ENCODE data around the gene ITSN2. TPM values are rescaled to one million over a fixed set of nuclear protein-coding genes. Genes with fewer than 3 reads are reported as not detected.

Gene ITSN2
- polyA plus RNA-seq, 1 donor from 2014 or later, result 10.6 TPM

DNA sequence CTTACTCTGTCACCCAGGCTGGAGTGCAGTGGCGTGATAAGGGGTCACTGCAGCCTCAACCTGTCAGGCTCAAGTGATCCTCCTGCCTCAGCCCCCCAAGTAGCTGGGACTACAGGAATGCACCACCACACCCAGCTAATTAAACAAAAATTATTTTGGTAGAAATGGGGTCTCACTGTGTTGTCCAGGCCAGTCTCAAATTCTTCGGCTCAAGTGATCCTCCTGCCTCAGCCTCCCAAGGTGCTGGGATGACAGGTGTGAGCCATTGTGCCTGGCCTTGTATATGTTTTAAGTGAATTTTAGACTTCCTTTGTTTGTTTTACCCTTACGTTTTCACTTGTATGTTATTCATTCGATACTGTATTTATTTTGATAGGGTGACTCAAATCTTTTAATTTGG, 34.7 kb upstream of the ITSN2 start:
- H3K27me3 ChIP-seq (ENCODE audit: insufficient read depth, low read depth, low read length), result no peaks in the 10 kb centered on the region
- H3K4me3 ChIP-seq (ENCODE audit: low read length), result no peak overlapping the region
- no peaks in the 10 kb centered on the region for H3K36me3 ChIP-seq (ENCODE audit: insufficient read depth, low read length)
- H3F3A ChIP-seq (ENCODE audit: insufficient read depth, low read length, poor library complexity, severe bottlenecking), result no peaks in the 10 kb centered on the region
- no peak overlapping the region for H2AFZ ChIP-seq (ENCODE audit: low read depth, low read length)
- no peaks in the 10 kb centered on the region for H4K20me1 ChIP-seq (ENCODE audit: insufficient read depth)
- no peak overlapping the region for H3K27ac ChIP-seq (ENCODE audit: low read length)
- no peak overlapping the region for H3K9ac ChIP-seq (ENCODE audit: low read length)
- H3K79me2 ChIP-seq (replicated peaks; ENCODE audit: insufficient read depth, low read length), result no peaks in the 10 kb centered on the region
- no peaks in the 10 kb centered on the region for H3K9me3 ChIP-seq (ENCODE audit: low read length)
- H3K9me2 ChIP-seq (ENCODE audit: insufficient read depth, low read length), result no peaks in the 10 kb centered on the region
- H3K4me2 ChIP-seq (ENCODE audit: low read length), result no peak overlapping the region
- TF ChIP-seq SMC3 (conservative IDR thresholded peaks at IDR 0.05; ENCODE audit: poor library complexity) (no peak), TAF1 (IDR thresholded peaks at IDR 0.05; ENCODE audit: low read depth) (no peak), RAD21 (conservative IDR thresholded peaks at IDR 0.05) (no peak), MXI1 (conservative IDR thresholded peaks at IDR 0.05; ENCODE audit: poor library complexity, severe bottlenecking) (no peak), POLR2AphosphoS5 (IDR thresholded peaks at IDR 0.05) (no peak), CTCF (IDR thresholded peaks at IDR 0.05; ENCODE audit: poor library complexity, severe bottlenecking) (no peak), EP300 (conservative IDR thresholded peaks at IDR 0.05; ENCODE audit: poor library complexity, severe bottlenecking) (no peak)
- TF ChIP-seq, protein P1, sequence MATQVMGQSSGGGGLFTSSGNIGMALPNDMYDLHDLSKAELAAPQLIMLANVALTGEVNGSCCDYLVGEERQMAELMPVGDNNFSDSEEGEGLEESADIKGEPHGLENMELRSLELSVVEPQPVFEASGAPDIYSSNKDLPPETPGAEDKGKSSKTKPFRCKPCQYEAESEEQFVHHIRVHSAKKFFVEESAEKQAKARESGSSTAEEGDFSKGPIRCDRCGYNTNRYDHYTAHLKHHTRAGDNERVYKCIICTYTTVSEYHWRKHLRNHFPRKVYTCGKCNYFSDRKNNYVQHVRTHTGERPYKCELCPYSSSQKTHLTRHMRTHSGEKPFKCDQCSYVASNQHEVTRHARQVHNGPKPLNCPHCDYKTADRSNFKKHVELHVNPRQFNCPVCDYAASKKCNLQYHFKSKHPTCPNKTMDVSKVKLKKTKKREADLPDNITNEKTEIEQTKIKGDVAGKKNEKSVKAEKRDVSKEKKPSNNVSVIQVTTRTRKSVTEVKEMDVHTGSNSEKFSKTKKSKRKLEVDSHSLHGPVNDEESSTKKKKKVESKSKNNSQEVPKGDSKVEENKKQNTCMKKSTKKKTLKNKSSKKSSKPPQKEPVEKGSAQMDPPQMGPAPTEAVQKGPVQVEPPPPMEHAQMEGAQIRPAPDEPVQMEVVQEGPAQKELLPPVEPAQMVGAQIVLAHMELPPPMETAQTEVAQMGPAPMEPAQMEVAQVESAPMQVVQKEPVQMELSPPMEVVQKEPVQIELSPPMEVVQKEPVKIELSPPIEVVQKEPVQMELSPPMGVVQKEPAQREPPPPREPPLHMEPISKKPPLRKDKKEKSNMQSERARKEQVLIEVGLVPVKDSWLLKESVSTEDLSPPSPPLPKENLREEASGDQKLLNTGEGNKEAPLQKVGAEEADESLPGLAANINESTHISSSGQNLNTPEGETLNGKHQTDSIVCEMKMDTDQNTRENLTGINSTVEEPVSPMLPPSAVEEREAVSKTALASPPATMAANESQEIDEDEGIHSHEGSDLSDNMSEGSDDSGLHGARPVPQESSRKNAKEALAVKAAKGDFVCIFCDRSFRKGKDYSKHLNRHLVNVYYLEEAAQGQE (IDR thresholded peaks at IDR 0.05; ENCODE audit: borderline replicate concordance), result no peak

DNA sequence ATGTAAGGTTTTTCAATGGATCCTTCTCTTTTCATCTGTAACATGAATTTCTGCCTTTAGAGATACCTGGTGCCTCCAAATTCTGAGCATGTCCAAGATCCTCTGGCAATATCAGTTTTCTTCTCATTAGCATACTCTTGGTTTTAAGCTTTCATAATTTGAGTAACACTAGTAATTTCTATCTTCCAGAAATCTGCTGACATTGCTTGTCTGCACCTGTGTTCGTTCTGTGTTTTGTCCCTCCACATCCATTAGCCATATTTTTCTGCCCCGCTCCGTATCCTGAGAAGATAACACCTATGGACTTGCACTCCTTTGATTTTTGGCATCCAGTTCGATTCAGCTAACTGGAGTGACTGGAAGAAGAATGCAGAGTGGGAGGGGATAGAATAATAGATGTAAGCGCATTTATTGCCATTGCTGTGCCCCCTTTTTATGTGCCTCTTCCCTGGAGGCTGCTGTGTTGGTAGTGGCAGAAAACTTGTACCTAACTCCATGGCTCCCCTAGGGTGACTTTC, 32.3 kb upstream of the ITSN2 start:
- Histone ChIP-seq H3K4me2 (ENCODE audit: low read length) (no peak overlapping the region), H3K4me3 (ENCODE audit: low read length) (no peak overlapping the region), H3K9me2 (ENCODE audit: insufficient read depth, low read length) (no peaks in the 10 kb centered on the region), H2AFZ (ENCODE audit: low read depth, low read length) (no peak overlapping the region), H3K9me3 (ENCODE audit: low read length) (no peaks in the 10 kb centered on the region), H3K9ac (ENCODE audit: low read length) (no peak overlapping the region), H3K79me2 (replicated peaks; ENCODE audit: insufficient read depth, low read length) (no peaks in the 10 kb centered on the region), H4K20me1 (ENCODE audit: insufficient read depth) (no peaks in the 10 kb centered on the region), H3K27ac (ENCODE audit: low read length) (no peak overlapping the region), H3K27me3 (ENCODE audit: insufficient read depth, low read depth, low read length) (no peaks in the 10 kb centered on the region), H3K36me3 (ENCODE audit: insufficient read depth, low read length) (no peaks in the 10 kb centered on the region), H3F3A (ENCODE audit: insufficient read depth, low read length, poor library complexity, severe bottlenecking) (no peaks in the 10 kb centered on the region)
- TF ChIP-seq EP300 (conservative IDR thresholded peaks at IDR 0.05; ENCODE audit: poor library complexity, severe bottlenecking) (no peak), POLR2AphosphoS5 (IDR thresholded peaks at IDR 0.05) (no peak), SMC3 (conservative IDR thresholded peaks at IDR 0.05; ENCODE audit: poor library complexity) (no peak), RAD21 (conservative IDR thresholded peaks at IDR 0.05) (no peak), MXI1 (conservative IDR thresholded peaks at IDR 0.05; ENCODE audit: poor library complexity, severe bottlenecking) (no peak), TAF1 (IDR thresholded peaks at IDR 0.05; ENCODE audit: low read depth) (no peak), EZH2 (IDR thresholded peaks at IDR 0.05; ENCODE audit: borderline replicate concordance, insufficient read depth, low read length, poor library complexity, severe bottlenecking) (no peak), CTCF (IDR thresholded peaks at IDR 0.05; ENCODE audit: poor library complexity, severe bottlenecking) (no peak)
- TF ChIP-seq, protein P1 (IDR thresholded peaks at IDR 0.05; ENCODE audit: borderline replicate concordance), result no peak
